GM12875 (cell line): ENCODE measurements around the gene TNIK.
A peak's percentile ranks its signal among the peaks of the same experiment; 100 is the strongest.

ENCODE experiments used
- H3K4me3 ChIP-seq: one replicate; pipeline ENCODE4 v1.5.1; 2011; ENCODE audit warnings: low read depth, low read length, control low read depth
- TF ChIP-seq, protein P1 (sequence below): IDR thresholded peaks from 2 replicates; pipeline ENCODE4 v1.5.1; 2011; ENCODE audit warnings: low read depth, mild to moderate bottlenecking, control low read depth, inconsistent platforms, low read length, moderate library complexity, borderline replicate concordance; ENCODE audit not compliant: insufficient read depth

TNIK gene

DNA sequence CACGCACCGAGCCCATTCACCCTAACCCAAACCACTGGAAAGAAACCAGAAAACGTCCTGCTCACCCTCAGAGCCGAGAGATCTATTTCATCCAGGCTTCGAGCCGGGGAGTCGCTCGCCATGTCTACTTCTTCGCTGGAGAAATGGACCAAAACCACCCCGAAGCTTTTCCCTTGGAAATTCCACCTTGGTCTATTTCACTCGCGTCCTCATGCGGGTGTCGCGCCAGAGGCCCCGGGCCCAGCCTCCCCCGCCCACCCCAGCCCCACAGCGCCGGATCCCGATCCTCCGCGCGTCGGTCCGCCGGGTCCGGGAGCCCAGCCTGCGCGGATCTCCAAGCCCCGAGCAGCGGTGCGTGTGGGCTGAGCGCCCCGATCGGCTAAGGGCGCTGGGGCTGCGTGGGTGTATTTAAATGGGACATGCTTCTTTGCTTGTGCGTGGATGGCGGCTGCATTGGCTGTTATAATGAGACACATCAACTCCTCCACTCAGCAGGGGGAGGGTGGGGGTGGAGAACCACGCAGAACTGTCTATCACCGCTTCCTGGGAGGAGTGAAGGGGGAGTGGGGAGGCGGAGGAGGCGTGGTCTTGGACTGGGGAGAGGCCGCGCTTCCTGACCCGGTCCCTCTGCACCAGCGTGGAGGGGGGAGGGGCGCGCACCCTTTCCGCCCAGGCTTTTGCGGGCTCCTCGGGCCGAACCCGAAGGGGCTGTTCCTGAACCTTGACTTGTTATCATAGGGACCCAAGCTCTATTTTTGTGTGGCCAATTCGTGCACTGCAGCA lies at the start of gene TNIK:
TSS of gene TNIK (minus strand) at position 464 of the 783 bp plus-strand sequence. CDS start at position 122, 342 bp downstream.
- peak within 1 kb of the TSS; percentile 79 for H3K4me3 ChIP-seq
- TF ChIP-seq, protein P1, sequence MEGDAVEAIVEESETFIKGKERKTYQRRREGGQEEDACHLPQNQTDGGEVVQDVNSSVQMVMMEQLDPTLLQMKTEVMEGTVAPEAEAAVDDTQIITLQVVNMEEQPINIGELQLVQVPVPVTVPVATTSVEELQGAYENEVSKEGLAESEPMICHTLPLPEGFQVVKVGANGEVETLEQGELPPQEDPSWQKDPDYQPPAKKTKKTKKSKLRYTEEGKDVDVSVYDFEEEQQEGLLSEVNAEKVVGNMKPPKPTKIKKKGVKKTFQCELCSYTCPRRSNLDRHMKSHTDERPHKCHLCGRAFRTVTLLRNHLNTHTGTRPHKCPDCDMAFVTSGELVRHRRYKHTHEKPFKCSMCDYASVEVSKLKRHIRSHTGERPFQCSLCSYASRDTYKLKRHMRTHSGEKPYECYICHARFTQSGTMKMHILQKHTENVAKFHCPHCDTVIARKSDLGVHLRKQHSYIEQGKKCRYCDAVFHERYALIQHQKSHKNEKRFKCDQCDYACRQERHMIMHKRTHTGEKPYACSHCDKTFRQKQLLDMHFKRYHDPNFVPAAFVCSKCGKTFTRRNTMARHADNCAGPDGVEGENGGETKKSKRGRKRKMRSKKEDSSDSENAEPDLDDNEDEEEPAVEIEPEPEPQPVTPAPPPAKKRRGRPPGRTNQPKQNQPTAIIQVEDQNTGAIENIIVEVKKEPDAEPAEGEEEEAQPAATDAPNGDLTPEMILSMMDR = peak; percentile 31; the same call in 1 of the 2 replicates

DNA sequence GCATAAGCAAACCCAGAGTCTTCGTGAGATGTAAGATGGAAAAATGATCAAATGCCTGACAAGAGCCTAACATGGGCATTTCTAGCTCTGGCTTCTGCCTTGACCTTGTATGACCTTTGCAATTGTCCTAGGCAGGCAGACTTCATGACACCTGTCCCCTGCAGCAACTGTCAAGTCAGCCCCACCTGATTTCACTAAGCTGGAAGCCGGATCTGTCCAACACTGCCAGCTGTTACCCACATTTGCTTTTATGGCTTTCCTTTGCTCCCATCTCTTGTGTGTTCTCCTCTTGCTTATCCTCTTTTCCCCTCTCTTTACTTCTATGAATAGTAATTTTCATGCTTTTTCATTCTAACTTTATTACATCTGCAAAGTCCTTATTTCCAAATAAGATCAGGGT lies 48.5 kb upstream of the TNIK start:
- TF ChIP-seq, protein P1 = no peak
- H3K4me3 ChIP-seq = no peak overlapping the region

DNA sequence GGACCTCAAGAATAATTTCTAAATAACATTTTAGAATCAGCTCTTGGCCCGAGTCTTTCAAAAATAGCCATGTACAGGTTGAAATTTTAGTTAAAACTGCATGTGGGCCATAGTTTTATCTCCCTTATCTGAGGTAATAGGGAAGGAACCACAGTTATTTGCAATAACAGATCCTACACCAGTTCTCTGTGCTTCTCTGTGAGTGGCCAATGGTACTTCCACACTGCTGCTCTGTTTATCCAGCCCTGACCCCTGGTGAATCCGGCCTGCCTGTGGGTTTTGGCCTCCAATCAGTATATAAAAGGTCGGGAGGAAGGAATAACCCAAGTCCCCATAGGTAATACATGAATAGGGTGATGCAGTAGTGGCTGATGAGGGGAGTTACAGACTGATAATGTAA lies 48.0 kb upstream of the TNIK start:
- no peak overlapping the region for H3K4me3 ChIP-seq
- TF ChIP-seq, protein P1 = no peak

DNA sequence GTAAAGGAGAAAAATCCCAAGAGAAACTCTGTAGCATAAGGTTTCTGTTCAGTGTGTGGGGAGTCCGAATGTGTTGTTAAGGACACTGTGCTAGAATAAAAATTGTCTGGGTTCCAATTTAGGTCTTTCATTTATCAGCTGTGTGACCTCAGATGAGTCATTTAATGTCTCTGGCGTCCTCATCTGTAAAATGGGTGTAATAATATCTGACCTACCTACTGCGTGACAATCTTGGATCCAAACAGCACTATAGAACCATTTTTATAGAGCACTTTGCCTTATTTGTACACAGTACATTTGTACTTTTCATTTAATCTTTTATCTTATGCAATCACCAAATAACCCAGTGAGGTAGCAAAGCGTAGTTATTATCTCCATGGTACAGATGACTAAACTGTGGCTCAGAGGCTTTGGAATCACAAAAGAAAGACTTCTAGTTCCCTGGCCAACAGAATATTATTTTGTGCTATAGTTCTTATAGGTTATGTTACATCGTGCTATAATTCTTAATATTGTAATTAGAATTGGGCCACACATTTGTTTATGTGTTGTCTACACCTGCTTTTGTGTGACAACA lies 46.6 kb upstream of the TNIK start:
- TF ChIP-seq, protein P1 = no peak

DNA sequence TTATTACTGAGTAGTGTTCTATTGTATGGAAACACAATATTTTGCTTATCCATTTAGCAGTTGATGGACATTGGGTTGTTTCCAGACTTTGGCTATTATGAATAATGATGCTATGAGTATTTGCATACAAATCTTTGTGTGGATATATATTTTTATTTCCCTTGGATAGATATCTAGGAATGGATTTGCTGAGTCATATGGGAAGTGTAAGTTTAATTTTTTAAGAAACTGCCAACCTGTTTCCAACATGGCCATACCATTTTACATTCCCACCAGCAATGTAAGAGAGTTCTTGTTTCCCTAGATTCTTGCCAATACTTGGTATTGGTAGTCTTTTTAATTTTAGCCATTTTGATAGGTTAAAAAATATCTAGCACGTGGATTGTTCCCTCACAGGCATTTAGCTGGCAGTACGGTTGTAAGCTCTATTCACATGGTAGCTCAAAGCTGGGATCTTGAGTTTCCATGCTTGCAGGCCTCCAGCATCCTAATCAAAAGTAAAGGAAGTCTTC lies 45.7 kb upstream of the TNIK start:
- no peak overlapping the region for H3K4me3 ChIP-seq
- TF ChIP-seq, protein P1 = no peak

More for the DNA sequence above, 46.6 kb upstream of the TNIK start:
- no peak overlapping the region for H3K4me3 ChIP-seq

DNA sequence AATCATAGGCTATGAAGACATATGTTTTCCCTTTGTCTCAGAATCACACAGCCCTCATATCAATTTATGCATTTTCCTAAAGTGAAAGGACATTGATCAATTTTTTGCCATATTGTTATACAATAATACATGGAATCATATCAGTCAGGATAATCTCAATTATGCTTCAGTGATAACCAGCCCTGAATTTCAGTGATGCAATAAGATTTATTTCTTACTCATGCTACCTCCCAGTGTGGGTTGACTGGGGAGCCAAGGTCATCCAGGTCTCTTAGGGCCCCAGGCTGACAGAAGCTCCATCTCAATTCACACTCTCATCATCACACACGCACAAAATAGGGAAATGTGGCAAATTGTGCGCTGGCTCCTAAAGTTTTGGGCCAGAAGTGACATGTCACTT lies 44.2 kb upstream of the TNIK start:
- no peak overlapping the region for H3K4me3 ChIP-seq
- TF ChIP-seq, protein P1 = no peak

DNA sequence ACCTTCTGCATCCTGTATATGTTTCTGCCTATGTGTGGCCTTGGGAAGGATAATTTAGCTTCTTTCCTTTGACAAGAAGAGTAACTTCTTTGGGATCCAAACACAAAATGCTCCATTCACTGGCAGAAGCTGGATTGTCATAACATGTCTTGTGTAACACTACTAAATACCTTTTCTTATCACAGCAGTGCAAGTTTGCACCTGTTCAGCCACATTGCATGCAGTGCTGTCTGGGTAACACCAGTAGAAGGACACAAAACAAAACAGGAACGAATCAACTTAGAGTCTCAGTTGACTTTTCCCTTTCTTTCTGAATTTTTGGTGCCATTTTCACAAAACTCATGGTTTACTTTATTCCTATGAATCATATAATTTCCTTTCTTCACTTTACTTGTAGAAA lies 43.6 kb upstream of the TNIK start:
- no peak overlapping the region for H3K4me3 ChIP-seq
- TF ChIP-seq, protein P1 = no peak
